Subcutaneous preadipocyte (primary cell): ENCODE measurements around the gene FAM25A. TPM values are rescaled to one million over a fixed set of nuclear protein-coding genes. Genes with fewer than 3 reads are reported as not detected.

Experiments
- small RNA-seq: library from RNA; depleted of rRNA; stranded (forward); fragments of <200 nt; gene quantifications from one replicate; pipeline ENCODE3, GENCODE V24; 2012
- total RNA-seq: library from RNA; depleted of rRNA; stranded (reverse); fragments of >200 nt; gene quantifications from 2 replicates; pipeline ENCODE4 v1.2.3, GENCODE V29; 2012

Gene FAM25A
- not detected in 2 replicates for total RNA-seq

DNA sequence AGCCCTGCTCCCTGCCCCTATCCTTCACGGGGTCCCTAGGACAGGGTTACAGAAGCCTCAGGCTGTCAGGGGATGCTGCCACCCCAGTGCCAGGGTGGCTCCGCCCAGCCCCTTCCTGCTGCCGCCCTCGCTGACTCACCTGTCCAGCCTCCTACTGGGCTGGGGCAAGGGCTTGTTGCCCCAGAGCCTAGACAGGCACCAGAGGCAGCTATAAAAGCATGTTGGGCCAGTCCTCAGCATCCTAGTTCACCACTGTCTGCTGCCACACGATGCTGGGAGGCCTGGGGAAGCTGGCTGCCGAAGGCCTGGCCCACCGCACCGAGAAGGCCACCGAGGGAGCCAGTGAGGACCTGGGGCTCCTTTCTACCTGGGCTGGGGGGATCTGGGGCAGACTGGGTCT lies at the start of gene FAM25A:
Gene FAM25A (plus strand): TSS at position 239 of the 400 bp plus-strand sequence. CDS start 31 bp downstream, at position 270.

Small RNA genes within 50 kb of the gene (small RNA-seq; reads per million reads assigned to genes)
- gene AL136982.5 = not detected
- not detected for gene BMS1P3
- gene FAM25A = not detected
- gene RNU6-529P = not detected

Other genes with a start within 250 kb of the FAM25A start
- gene MMRN2, start 62.7 kb upstream of the FAM25A start, total RNA-seq = 4.4 and 4.7 TPM in 2 replicates
- gene SNCG, start 61.7 kb upstream of the FAM25A start, total RNA-seq = 9.2 and 18.7 TPM in 2 replicates
- gene ADIRF, start 51.8 kb upstream of the FAM25A start, total RNA-seq = 35.2 and 51.1 TPM in 2 replicates
- 308 and 324 TPM in 2 replicates for gene GLUD1, start 74.5 kb downstream of the FAM25A start, total RNA-seq
- gene SHLD2, start 74.9 kb downstream of the FAM25A start, total RNA-seq = 27.2 and 36.4 TPM in 2 replicates
- 0.20 and 0.37 TPM in 2 replicates for gene NUTM2A, start 205.2 kb downstream of the FAM25A start, total RNA-seq